Endothelial cell of umbilical vein (primary cell): ENCODE data around the gene OAS2. TPM values are rescaled to one million over a fixed set of nuclear protein-coding genes. Genes with fewer than 3 reads are reported as not detected.

Experiments
- BruUV-seq: library from RNA; stranded (reverse); fragments of 400-500 nt; replicated peaks from 2 replicates; lab custom pipeline; 2021; lab: Mats Ljungman, UMichigan
- CTCF ChIA-PET: fragments of 300-600, 350-600 bp; sonication (Branson Sonifier 250); formaldehyde crosslinking; loops from one replicate; lab custom pipeline; 2021; ENCODE audit warnings: antibody characterized with exemption, inconsistent platforms; lab: Charles Lee
- POLR2A ChIA-PET: fragments of 300-600, 350-600 bp; sonication (Branson Sonifier 250); formaldehyde crosslinking; loops from one replicate; lab custom pipeline; 2021; ENCODE audit warnings: antibody characterized with exemption, inconsistent platforms; lab: Charles Lee
- DNase-seq: peaks from one replicate; pipeline ENCODE4 v3.0.0-alpha.2; 2011; ENCODE audit warnings: low read depth, low spot score
- FAIRE-seq: peaks from 2 replicates; lab custom pipeline; 2011; peaks lifted over from hg19 to GRCh38; lab: Jason Lieb, UNC
- H2AFZ ChIP-seq: 2 replicates; pipeline ENCODE4 v1.6.0; 2012; ENCODE audit warnings: low read depth, low read length, control low read depth, inconsistent platforms
- H3K27ac ChIP-seq: 2 replicates; pipeline ENCODE4 v1.5.1; 2011; ENCODE audit warnings: low read depth, mild to moderate bottlenecking, control low read depth, low read length, moderate library complexity; ENCODE audit not compliant: insufficient read depth
- H3K27me3 ChIP-seq, 2 experiments: 2 replicates each; pipeline versions ENCODE4 v1.6.0 to v1.6.1; 2011; ENCODE audit warnings: low read length in 2 of 2, mixed read lengths in 1 of 2; ENCODE audit not compliant: control insufficient read depth in 2 of 2, insufficient read depth in 2 of 2
- H3K36me3 ChIP-seq, 2 experiments: 2 replicates in 1 of 2; 3 replicates in 1 of 2; pipeline ENCODE4 v1.5.1; 2011; ENCODE audit warnings: low read length in 2 of 2, mild to moderate bottlenecking in 1 of 2, moderate library complexity in 1 of 2; ENCODE audit not compliant: control insufficient read depth in 2 of 2, insufficient read depth in 2 of 2; ENCODE audit errors: extremely low read depth in 1 of 2
- H3K4me1 ChIP-seq: 3 replicates; pipeline ENCODE4 v1.5.1; 2011; ENCODE audit warnings: mild to moderate bottlenecking, low read length; ENCODE audit not compliant: control insufficient read depth, insufficient read depth; ENCODE audit errors: extremely low read depth
- H3K4me2 ChIP-seq: 2 replicates; pipeline ENCODE4 v1.6.1; 2011; ENCODE audit warnings: low read length, control low read depth, mixed read lengths; ENCODE audit not compliant: insufficient read depth
- H3K4me3 ChIP-seq, 3 experiments: fragments of 200-600 bp in 1 of 3; sonication (generic), shearing (Covaris generic) in 1 of 3; replicated peaks in 1 of 3; 2 replicates each; pipeline ENCODE4 v1.5.1; 2011 to 2016; ENCODE audit warnings: control low read depth in 3 of 3, low read length in 3 of 3, mild to moderate bottlenecking in 2 of 3, inconsistent platforms in 1 of 3, low read depth in 1 of 3, moderate library complexity in 1 of 3; ENCODE audit not compliant: insufficient read depth in 1 of 3
- H3K79me2 ChIP-seq: 2 replicates; pipeline ENCODE4 v1.6.0; 2012; ENCODE audit warnings: low read length, inconsistent platforms; ENCODE audit not compliant: control insufficient read depth, insufficient read depth
- H3K9ac ChIP-seq: replicated peaks from 2 replicates; pipeline ENCODE3; 2011; ENCODE audit warnings: low read length, control low read depth; ENCODE audit not compliant: insufficient read depth; ENCODE audit errors: extremely low read depth
- H3K9me1 ChIP-seq: replicated peaks from 3 replicates; pipeline ENCODE4 v1.6.0; 2011; ENCODE audit warnings: mild to moderate bottlenecking, low read length; ENCODE audit not compliant: control insufficient read depth, insufficient read depth; ENCODE audit errors: extremely low read depth
- H3K9me3 ChIP-seq: replicated peaks from 2 replicates; pipeline ENCODE4 v1.5.1; 2012; ENCODE audit warnings: low read length, inconsistent platforms; ENCODE audit not compliant: control insufficient read depth, insufficient read depth
- H4K20me1 ChIP-seq: replicated peaks from 2 replicates; pipeline ENCODE3; 2011; ENCODE audit warnings: mild to moderate bottlenecking, low read length; ENCODE audit not compliant: control insufficient read depth, insufficient read depth; ENCODE audit errors: extremely low read depth
- CTCF ChIP-seq, 2 donors: IDR thresholded peaks; 1 replicate in 1 of 2; 2 replicates in 1 of 2; pipeline ENCODE4 v1.5.1; 2011; ENCODE audit warnings: low read length in 2 of 2, mild to moderate bottlenecking in 2 of 2, moderate library complexity in 2 of 2, control low read depth in 1 of 2, inconsistent platforms in 1 of 2, low read depth in 1 of 2; ENCODE audit not compliant: insufficient read depth in 1 of 2; ENCODE audit errors: extremely low read depth in 1 of 2
- EZH2 ChIP-seq: IDR thresholded peaks from 2 replicates; pipeline ENCODE4 v1.6.1; 2012; ENCODE audit warnings: borderline replicate concordance, low read depth, mild to moderate bottlenecking, moderate library complexity, low read length, inconsistent platforms; ENCODE audit not compliant: severe bottlenecking
- FOS ChIP-seq: IDR thresholded peaks from 2 replicates; pipeline ENCODE4 v1.6.1; 2011; ENCODE audit warnings: mild to moderate bottlenecking, low read length, moderate library complexity, borderline replicate concordance; ENCODE audit not compliant: insufficient read depth
- GATA2 ChIP-seq: IDR thresholded peaks from 2 replicates; pipeline ENCODE4 v1.7.0; 2011; ENCODE audit warnings: low read depth, mild to moderate bottlenecking, moderate library complexity, mixed read lengths, low read length; ENCODE audit not compliant: insufficient read length, insufficient read depth
- JUN ChIP-seq: IDR thresholded peaks from 2 replicates; pipeline ENCODE4 v1.6.1; 2011; ENCODE audit warnings: borderline replicate concordance, low read depth; ENCODE audit not compliant: insufficient read length, insufficient read depth
- MAX ChIP-seq: IDR thresholded peaks from 2 replicates; pipeline ENCODE4 v1.6.1; 2011; ENCODE audit not compliant: insufficient read depth, insufficient read length
- MYC ChIP-seq: IDR thresholded peaks from one replicate; pipeline ENCODE4 v1.6.1; 2011; ENCODE audit warnings: mild to moderate bottlenecking, low read depth, low read length
- POLR2A ChIP-seq: IDR thresholded peaks from 2 replicates; pipeline ENCODE4 v1.6.1; 2012; ENCODE audit warnings: low read depth, mild to moderate bottlenecking, control low read depth, low read length
- POLR2AphosphoS5 ChIP-seq: IDR thresholded peaks from 2 replicates; pipeline ENCODE4 v1.6.1; 2012; ENCODE audit warnings: low read depth, mild to moderate bottlenecking, control low read depth, low read length, moderate library complexity; ENCODE audit not compliant: insufficient read depth
- dilution Hi-C: fragments of 300-500 bp; cut with MboI; formaldehyde crosslinking; loops from one replicate; pipeline ENCODE4 v1.15.0; 2019; ENCODE audit warnings: low sequenced_read_pairs; ENCODE audit not compliant: extremely low pct_ligation_motif_present
- intact Hi-C: fragments of 100-400 bp; cut with micrococcal nuclease; formaldehyde crosslinking; loops from one replicate; pipeline ENCODE4 v1.10.0; 2022
- polyA plus RNA-seq, 4 experiments: library from polyadenylated mRNA; depleted of rRNA in 3 of 4; stranded (reverse) in 3 of 4; unstranded in 1 of 4; fragments of >200 nt; gene quantifications; 2 replicates each; pipeline versions ENCODE4 v1.2.1 to v1.2.3, GENCODE V29; 2011 to 2012; ENCODE audit warnings: missing spikeins in 1 of 4
- total RNA-seq: library from RNA; stranded (reverse); gene quantifications from 2 replicates; pipeline ENCODE4 v1.2.3, GENCODE V29; 2021

The OAS2 gene
- total and polyA plus RNA-seq, 2 donors (not counting 3 experiments of a cell fraction or from before 2014, with no cell fraction given): 1.3 to 3.1 TPM

DNA sequence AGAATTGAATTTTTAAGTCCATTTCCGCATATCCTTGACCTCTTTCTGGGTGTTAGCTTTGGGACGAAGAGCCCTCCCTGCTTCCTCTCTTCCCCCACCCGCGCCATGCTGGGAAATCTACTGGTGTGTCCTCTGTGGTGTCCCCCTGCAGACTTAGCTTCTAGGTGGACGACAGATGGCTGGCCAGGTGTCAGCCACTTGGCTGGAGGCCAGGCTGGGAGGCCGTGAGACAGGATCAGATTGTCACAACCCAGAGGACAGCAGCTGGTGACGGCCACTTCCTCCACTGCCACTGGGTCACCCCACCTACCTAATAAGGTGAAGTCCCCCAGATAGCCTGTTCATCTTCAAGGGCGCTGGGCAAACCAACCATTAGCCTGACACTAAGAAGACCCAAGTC, 64.9 kb downstream of the OAS2 start:
- TF ChIP-seq GATA2 (no peak), FOS (no peak), JUN (no peak), CTCF (IDR thresholded peaks at IDR 0.05; ENCODE audit: extremely low read depth in 1 of 2, insufficient read depth in 1 of 2, low read depth in 1 of 2, low read length in 2 of 2) (no peak), MYC (no peak), POLR2AphosphoS5 (no peak), EZH2 (no peak), MAX (no peak), POLR2A (no peak)
- BruUV-seq: no TSS peak
- Histone ChIP-seq H3K27ac (no peak overlapping the region), H3K79me2 (no peaks in the 10 kb centered on the region), H3K36me3 (no peaks in the 10 kb centered on the region), H3K9me1 (no peaks in the 10 kb centered on the region), H3K27me3 (peaks cover 0 to 6% of the 10 kb centered on the region in 2 experiments), H3K9ac (no peak overlapping the region), H3K9me3 (no peaks in the 10 kb centered on the region), H2AFZ (no peak overlapping the region), H3K4me3 (no peak overlapping the region), H4K20me1 (no peaks in the 10 kb centered on the region), H3K4me1 (peaks cover 12% of the 10 kb centered on the region), H3K4me2 (no peak overlapping the region)
- intact Hi-C loops: no loop called here
- DNase-seq: no peak
- ChIA-PET POLR2A (no interaction called here), CTCF (interaction anchor here (2.1 kb wide), 1 partner anchor 50 kb away, joined by 10 read pairs; no protein-coding TSS in a partner anchor)
- FAIRE-seq: no peak
- dilution Hi-C loops: no loop called here
